ENCODE data around the gene C10orf105.

C10orf105 gene, protein sequence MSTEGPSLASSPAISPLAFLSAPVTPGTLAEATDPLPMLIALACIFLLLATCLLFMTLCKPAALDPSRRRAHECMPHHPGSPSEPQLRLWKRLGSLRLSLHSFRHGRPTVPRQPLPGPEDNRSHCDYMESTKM

DNA sequence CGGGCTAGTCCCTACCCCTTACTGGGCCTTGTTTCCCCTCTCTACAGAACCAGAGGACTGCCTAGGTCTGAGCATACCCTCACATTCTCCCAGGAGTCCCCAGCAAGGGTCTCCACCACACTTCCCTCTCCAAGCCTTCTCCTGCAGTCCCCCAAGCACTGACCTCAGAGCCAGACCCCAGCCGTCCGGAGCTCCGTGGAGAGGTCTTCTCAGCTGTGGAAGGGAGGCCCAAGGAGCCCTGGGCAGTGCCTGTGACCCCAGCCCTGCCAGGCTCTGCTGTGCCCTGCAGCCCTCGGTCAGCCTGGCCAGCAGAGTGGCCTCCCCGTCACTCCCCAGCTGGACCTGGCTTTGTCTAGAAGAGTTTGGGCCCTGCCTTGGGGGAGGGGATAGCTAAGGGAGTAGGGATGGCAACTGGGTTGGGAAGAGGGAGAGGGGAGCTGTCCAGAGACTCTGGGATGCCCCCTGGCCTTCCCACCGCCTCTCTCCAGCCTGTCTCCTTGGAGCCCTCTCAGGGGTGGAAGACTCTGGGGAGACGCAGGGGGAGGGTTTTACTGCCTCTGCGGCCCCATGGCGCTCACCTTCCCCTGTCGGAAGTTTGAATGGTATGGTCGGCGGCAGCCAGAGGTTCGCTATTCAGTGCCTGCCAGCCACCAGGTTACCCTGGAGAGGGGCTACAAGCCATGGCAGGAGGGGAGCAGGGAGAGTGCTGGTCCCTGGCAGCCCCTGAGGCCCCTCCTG lies at the start of gene C10orf105:
Gene C10orf105, minus strand, starts transcription at position 315 of the 738 bp plus-strand sequence. CDS start 3,441 bp downstream, outside the sequence.
- Histone ChIP-seq H3K9me3 (replicated peaks in 1 of 11) (no peaks in the 10 kb centered on the region), H3K4me3 (no peak within 1 kb of the TSS), H3K4me2 (peak within 1 kb of the TSS; percentile 43 to 99 (median 54); a peak in 21 of 22 replicates), H3K27me3 (no peaks in the 10 kb centered on the region), H3K4me1 (peaks cover 42 to 92% (median 71%) of the 10 kb centered on the region in 10 experiments), H4K20me1 (no peaks in the 10 kb centered on the region), H3K36me3 (no peaks in the 10 kb centered on the region), H3K9ac (peak within 1 kb of the TSS in 7 of 11 experiments; percentile 18 to 50 (median 33); a peak in 8 of 22 replicates), H3K27ac (peak within 1 kb of the TSS in 6 of 11 experiments; percentile 10 to 36 (median 24); a peak in 11 of 22 replicates)
- no peak for TF ChIP-seq Cebpa-rat (IDR thresholded peaks at IDR 0.05)

DNA sequence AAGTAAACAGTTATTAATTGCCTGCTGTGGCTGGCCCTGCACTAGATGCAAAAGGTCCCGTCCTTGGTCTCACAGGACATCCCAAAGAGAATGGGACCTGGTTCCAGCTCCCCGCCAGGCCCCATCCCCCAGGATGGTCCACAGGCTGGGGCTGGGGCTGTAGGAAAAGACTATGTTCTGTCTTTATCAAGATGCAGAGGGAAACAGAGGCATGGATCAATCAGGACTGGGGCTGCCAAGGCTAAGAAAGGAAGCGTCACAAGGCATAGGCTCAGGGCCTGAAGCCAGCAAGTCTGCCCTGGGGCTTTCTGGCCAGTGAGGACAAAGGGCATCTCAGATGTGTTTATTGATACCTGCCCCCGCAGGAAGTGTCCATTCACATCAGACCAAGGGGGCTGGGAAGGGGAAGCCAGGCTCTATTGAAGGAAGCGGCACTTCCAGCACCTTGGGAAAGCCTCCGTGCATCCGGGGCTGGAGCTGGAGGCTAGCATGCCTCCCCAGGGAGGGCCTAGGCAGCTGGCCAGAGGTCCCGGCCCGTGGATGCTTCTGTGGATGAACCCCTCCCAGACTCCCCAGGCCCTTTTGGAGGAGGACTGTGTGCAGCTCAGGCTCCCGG lies 48.0 kb upstream of the C10orf105 start:
- H3K4me3 ChIP-seq, result peak overlapping the region in 3 of 10 experiments; percentile 5 to 96 (median 24); a peak in 2 of 20 replicates
- H3K27me3 ChIP-seq, result peaks cover 0 to 3% (median 0%) of the 10 kb centered on the region in 11 experiments; a peak in 2 of 22 replicates
- peaks cover 0 to 93% (median 24%) of the 10 kb centered on the region in 11 experiments; a peak in 12 of 22 replicates for H3K36me3 ChIP-seq
- peak overlapping the region in 9 of 11 experiments; percentile 25 to 98 (median 62); a peak in 17 of 22 replicates for H3K27ac ChIP-seq
- H4K20me1 ChIP-seq, result peaks cover 0 to 100% (median 46%) of the 10 kb centered on the region in 11 experiments; a peak in 12 of 22 replicates
- H3K4me2 ChIP-seq, result peak overlapping the region; percentile 49 to 100 (median 98)
- TF ChIP-seq Cebpa-rat (IDR thresholded peaks at IDR 0.05), result no peak
- no peaks in the 10 kb centered on the region for H3K9me3 ChIP-seq (replicated peaks in 1 of 11)
- peak overlapping the region in 9 of 11 experiments; percentile 16 to 69 (median 42); a peak in 12 of 22 replicates for H3K9ac ChIP-seq
- H3K4me1 ChIP-seq, result peaks cover 64 to 100% (median 94%) of the 10 kb centered on the region in 10 experiments

DNA sequence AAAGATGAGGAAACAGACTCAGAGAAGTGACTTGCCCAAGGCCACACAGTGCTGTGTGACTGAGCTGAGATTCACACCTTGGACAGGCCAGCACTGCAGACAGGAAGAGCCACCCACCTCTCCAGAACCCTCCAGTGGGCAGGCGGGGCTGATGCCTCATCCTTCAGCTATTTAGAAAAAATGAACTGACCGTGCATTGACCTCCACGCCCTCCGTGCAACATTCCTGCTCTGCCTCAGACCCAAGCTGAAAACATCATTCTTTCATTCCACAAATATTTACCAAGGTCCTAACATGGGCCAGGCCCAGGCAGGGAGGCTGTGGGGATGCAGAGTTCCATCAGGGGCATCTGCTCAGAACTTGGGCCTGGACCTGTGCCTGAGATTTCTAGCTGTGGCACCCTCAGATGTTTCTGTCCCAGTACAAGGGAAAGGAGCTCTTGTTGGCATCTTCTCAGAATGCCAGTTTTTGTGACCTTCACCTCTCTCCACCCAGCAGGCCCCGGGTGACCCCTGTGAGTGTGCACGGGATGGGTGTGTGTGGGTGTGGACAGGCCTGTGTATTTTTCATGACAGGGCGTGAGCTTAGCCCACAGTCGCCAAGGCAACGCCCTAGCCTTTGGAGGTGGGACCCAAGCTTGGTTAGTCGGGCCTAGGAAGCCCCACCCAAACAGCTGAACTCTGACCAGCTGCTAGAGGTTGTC lies 47.3 kb upstream of the C10orf105 start:
- Histone ChIP-seq H3K9me3 (replicated peaks in 1 of 11) (no peaks in the 10 kb centered on the region), H3K4me3 (peak overlapping the region in 1 of 10 experiments; percentile 96; a peak in 1 of 20 replicates), H3K4me2 (peak overlapping the region; percentile 49 to 100 (median 98)), H3K27me3 (no peaks in the 10 kb centered on the region), H3K4me1 (peaks cover 57 to 100% (median 95%) of the 10 kb centered on the region in 10 experiments), H4K20me1 (peaks cover 0 to 100% (median 53%) of the 10 kb centered on the region in 11 experiments; a peak in 12 of 22 replicates), H3K9ac (peak overlapping the region in 9 of 11 experiments; percentile 16 to 69 (median 46); a peak in 12 of 22 replicates), H3K36me3 (peaks cover 0 to 93% (median 24%) of the 10 kb centered on the region in 11 experiments; a peak in 12 of 22 replicates), H3K27ac (peak overlapping the region in 8 of 11 experiments; percentile 25 to 98 (median 77); a peak in 12 of 22 replicates)
- no peak for TF ChIP-seq Cebpa-rat (IDR thresholded peaks at IDR 0.05)

DNA sequence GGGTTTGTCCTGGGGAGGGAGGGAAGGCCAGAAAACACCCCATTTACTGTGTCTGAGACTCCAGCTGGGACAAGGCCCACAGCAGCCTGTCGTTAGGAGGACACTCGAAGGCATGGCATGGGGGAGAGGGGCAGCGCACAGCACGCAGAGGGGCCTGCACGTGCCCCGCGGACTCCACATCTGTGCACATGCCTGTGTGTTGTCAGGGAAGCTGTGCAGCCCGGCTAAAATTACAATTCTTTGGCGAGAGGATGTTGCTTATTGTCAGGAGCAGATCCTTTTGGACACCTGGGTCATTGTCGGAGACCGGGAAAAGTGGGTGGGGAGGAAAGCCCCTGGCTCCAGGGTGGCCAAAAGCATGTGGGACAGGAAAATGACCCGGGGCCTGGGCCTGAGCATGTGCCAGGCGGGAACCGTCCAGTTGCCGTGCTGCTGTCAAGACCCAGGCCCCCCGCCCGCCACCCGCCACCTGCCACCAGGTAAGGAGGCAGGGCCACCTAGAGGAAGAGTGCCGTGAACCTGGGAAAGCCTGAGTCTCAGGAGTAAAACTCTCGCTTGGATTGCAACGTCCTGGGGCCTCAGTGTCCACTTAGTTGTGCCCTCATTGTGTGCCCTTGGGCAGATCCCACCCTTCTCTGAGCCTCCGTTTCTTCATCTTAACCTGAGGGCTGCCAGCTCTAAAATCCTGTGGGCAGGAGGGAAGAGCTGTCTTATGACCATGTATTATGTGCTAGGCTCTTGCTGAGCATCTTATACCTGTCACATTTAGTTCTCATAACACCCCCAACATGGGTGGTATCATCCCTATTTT lies 46.5 kb upstream of the C10orf105 start:
- Histone ChIP-seq H3K4me1 (peaks cover 54 to 100% (median 92%) of the 10 kb centered on the region in 10 experiments), H4K20me1 (peaks cover 0 to 100% (median 59%) of the 10 kb centered on the region in 11 experiments; a peak in 12 of 22 replicates), H3K36me3 (peaks cover 0 to 93% (median 30%) of the 10 kb centered on the region in 11 experiments; a peak in 13 of 22 replicates), H3K9ac (peak overlapping the region; percentile 32 to 69 (median 59); a peak in 17 of 22 replicates), H3K9me3 (replicated peaks in 1 of 11) (no peaks in the 10 kb centered on the region), H3K4me2 (peak overlapping the region; percentile 62 to 100 (median 98)), H3K4me3 (peak overlapping the region in 4 of 10 experiments; percentile 23 to 57 (median 38); a peak in 9 of 20 replicates), H3K27me3 (no peaks in the 10 kb centered on the region), H3K27ac (peak overlapping the region in 9 of 11 experiments; percentile 22 to 98 (median 60); a peak in 15 of 22 replicates)
- TF ChIP-seq Cebpa-rat (IDR thresholded peaks at IDR 0.05), result no peak

DNA sequence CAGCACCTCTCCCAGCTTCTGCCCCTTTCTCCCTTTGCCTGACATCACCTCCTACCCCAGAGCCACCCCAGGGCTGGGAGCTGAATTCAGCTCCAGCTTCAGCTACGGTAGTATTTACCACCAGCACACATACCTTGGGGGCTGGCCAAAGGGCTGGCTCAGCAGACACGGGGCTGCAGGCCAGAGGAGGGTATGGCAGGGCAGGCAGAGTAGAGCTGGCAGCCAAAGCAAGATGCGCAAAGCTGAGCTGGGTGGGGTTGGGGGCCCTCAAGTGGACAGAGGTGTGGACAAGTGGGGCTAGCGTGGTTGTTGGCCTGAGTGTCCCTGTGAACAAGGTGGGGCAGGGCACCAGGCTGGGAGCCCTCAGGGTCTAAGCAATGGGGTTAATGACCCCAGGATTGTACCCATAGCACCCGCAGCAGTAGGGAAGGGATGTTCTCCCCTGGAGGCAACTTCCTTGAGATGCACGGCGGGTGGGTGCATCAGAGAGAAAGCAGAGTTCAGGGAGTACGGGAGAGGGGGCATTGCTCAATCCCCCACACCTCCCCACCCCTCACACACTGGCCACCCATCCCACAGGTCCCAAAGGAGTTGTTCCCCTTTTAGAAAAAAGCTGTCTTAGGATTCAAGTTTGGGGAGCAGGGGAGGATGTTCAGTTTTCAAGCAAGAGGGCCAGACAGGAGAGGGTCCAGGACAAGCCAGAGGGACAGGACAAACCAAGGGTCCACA lies 45.8 kb upstream of the C10orf105 start:
- peak overlapping the region; percentile 32 to 69 (median 59); a peak in 17 of 22 replicates for H3K9ac ChIP-seq
- peak overlapping the region; percentile 62 to 100 (median 98) for H3K4me2 ChIP-seq
- peaks cover 0 to 100% (median 62%) of the 10 kb centered on the region in 11 experiments; a peak in 12 of 22 replicates for H4K20me1 ChIP-seq
- H3K27ac ChIP-seq, result peak overlapping the region in 9 of 11 experiments; percentile 22 to 98 (median 60); a peak in 16 of 22 replicates
- H3K4me3 ChIP-seq, result peak overlapping the region in 4 of 10 experiments; percentile 23 to 57 (median 38); a peak in 9 of 20 replicates
- no peaks in the 10 kb centered on the region for H3K9me3 ChIP-seq (replicated peaks in 1 of 11)
- H3K27me3 ChIP-seq, result no peaks in the 10 kb centered on the region
- peaks cover 54 to 100% (median 88%) of the 10 kb centered on the region in 10 experiments for H3K4me1 ChIP-seq
- TF ChIP-seq Cebpa-rat (IDR thresholded peaks at IDR 0.05), result peak in 5 of 11 experiments; percentile 24 to 59 (median 34); a peak in 5 of 22 replicates
- H3K36me3 ChIP-seq, result peaks cover 0 to 93% (median 37%) of the 10 kb centered on the region in 11 experiments; a peak in 13 of 22 replicates

DNA sequence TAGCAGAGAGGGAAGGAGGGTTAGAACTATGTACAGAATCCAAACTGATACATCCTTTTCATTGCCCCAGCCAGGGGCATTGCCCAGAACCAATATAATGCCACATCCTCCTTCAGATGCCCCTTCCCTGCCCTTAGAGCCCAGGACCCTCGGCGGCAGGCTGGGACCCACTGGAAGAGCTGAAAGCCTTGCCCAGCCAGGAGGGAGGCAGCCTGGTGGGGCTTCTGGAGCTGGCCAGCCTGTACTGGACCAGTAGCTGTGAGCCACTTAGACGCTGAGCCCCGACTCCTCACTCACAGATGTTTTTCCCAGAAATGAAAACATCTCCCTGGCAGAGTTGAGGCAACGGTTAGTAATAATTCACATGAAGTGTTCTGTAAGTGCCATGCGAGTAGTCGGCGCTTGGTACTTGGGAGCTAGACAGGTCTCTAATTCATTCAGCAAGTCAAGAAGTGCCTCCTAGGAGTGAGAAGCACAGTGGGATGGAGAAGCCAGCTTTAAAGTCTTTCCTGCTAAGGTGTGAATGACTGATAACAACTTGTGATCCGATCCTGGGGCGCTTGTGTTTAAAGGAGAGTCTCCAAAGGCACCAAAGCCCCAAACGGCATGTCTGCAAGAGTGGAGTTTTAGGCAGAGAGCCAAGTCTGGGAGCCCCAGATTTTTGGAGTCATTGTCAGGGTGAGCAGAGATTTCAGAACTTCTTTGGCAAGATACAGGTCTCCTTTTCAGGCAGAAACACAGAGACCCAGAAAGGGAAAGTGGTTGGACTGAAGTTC lies 44.0 kb upstream of the C10orf105 start:
- Histone ChIP-seq H3K4me2 (peak overlapping the region in 6 of 11 experiments; percentile 34 to 100 (median 98); a peak in 6 of 22 replicates), H3K4me3 (no peak overlapping the region), H3K36me3 (peaks cover 0 to 94% (median 47%) of the 10 kb centered on the region in 11 experiments; a peak in 13 of 22 replicates), H4K20me1 (peaks cover 0 to 86% (median 62%) of the 10 kb centered on the region in 11 experiments; a peak in 12 of 22 replicates), H3K4me1 (peaks cover 36 to 94% (median 76%) of the 10 kb centered on the region in 10 experiments), H3K9me3 (replicated peaks in 1 of 11) (no peaks in the 10 kb centered on the region), H3K27ac (peak overlapping the region in 4 of 11 experiments; percentile 19 to 60 (median 24); a peak in 3 of 22 replicates), H3K9ac (peak overlapping the region in 4 of 11 experiments; percentile 6 to 69 (median 15); a peak in 3 of 22 replicates), H3K27me3 (no peaks in the 10 kb centered on the region)
- no peak for TF ChIP-seq Cebpa-rat (IDR thresholded peaks at IDR 0.05)
